Kidney (tissue), 14 donors: Measurements from ENCODE around the gene CENPN. TPM values are rescaled to one million over a fixed set of nuclear protein-coding genes. Genes with fewer than 3 reads are reported as not detected.

ENCODE experiments used
- DNase-seq, 5 donors: peaks; one replicate each; pipeline ENCODE4 v3.0.0-alpha.2; 2013 to 2020
- FAIRE-seq: peaks from 2 replicates; lab custom pipeline; 2012; peaks lifted over from hg19 to GRCh38; lab: Jason Lieb, UNC
- H3K27ac ChIP-seq, 2 donors: one replicate each; pipeline ENCODE4 v1.7.0; 2013; ENCODE audit warnings: low read depth in 2 of 2, low read length in 2 of 2, inconsistent platforms in 1 of 2
- H3K27me3 ChIP-seq: one replicate; pipeline ENCODE4 v1.7.1; 2013; ENCODE audit warnings: low read length, inconsistent platforms; ENCODE audit not compliant: control insufficient read depth, insufficient read depth
- H3K36me3 ChIP-seq, 3 donors: one replicate each; pipeline versions ENCODE4 v1.7.0 to v1.7.1; 2013; ENCODE audit warnings: low read length in 3 of 3, control low read depth in 1 of 3, inconsistent platforms in 1 of 3; ENCODE audit not compliant: insufficient read depth in 3 of 3, control insufficient read depth in 2 of 3
- H3K4me1 ChIP-seq, 3 donors: one replicate each; pipeline versions ENCODE4 v1.7.0 to v1.7.1; 2013; ENCODE audit warnings: low read length in 3 of 3, inconsistent platforms in 1 of 3, low read depth in 1 of 3; ENCODE audit not compliant: control insufficient read depth in 2 of 3, insufficient read depth in 2 of 3
- H3K4me3 ChIP-seq, 3 donors: one replicate each; pipeline versions ENCODE4 v1.7.0 to v1.8.1; 2013; ENCODE audit warnings: low read length in 3 of 3, control low read depth in 1 of 3, inconsistent platforms in 1 of 3
- H3K9ac ChIP-seq, 3 donors: one replicate each; pipeline versions ENCODE4 v1.7.0 to v1.7.1; 2013; ENCODE audit warnings: low read length in 3 of 3, control low read depth in 1 of 3, inconsistent platforms in 1 of 3
- H3K9me3 ChIP-seq, 3 donors: one replicate each; pipeline versions ENCODE4 v1.7.0 to v1.7.1; 2013; ENCODE audit warnings: low read length in 3 of 3, control low read depth in 1 of 3, inconsistent platforms in 1 of 3; ENCODE audit not compliant: control insufficient read depth in 2 of 3, insufficient read depth in 1 of 3
- CTCF ChIP-seq: IDR thresholded peaks from 3 replicates; pipeline ENCODE4 v1.5.1; 2012; ENCODE audit warnings: mild to moderate bottlenecking, moderate library complexity, borderline replicate concordance; ENCODE audit not compliant: insufficient read depth; ENCODE audit errors: extremely low read depth
- intact Hi-C: fragments of 100-400 bp; cut with DNase I; formaldehyde crosslinking; loops from one replicate; pipeline ENCODE4 v1.11.1; 2022
- polyA plus RNA-seq: library from polyadenylated mRNA; stranded (reverse); fragments of 350-450 nt; fragmentation: Illumina TruSeq; extraction: RNeasy Lipid Tissue Mini Kit (QIAGEN cat#74804); gene quantifications from one replicate; pipeline ENCODE4 v1.2.3, GENCODE V29; 2014; ENCODE audit warnings: low read depth, low replicate concordance; ENCODE audit not compliant: insufficient read depth
- total RNA-seq: library from RNA; stranded (reverse); fragmentation: NEBNext Ultra II Directional; extraction: Animal tissue kit (Norgen Biotek cat#: 25700); gene quantifications from one replicate; pipeline ENCODE4 v1.2.1, GENCODE V29; 2021
- donor health status: control.
- donor health status: control.
- donor health status: control.
- donor health status: control.
- donor health status: control.
- donor health status: DM: yes; HTN: yes; CAD: no.
- donor health status: Normal renal cell carcinoma (clear cell type).

CENPN gene
- total and polyA plus RNA-seq, 2 donors from 2014 or later = 2.0 to 4.1 TPM

DNA sequence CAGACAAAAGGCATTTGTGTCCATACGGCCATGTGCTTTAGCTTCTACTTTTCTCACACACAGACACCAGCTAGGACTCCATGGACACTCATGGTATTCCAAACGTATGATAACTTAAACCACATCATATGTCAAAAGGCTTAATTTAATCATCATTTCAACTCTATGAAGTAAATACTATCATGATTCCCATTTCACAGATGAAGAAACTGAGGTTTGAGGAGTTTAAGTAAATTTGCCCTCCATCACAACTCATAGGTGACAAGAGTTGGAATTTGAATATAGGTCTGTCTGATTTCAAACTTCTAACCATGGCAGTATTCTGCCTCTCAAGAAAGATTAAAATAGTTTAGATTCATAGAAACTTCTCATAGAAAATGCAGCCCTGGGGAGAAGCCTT lies 44.1 kb upstream of the CENPN start:
- TF ChIP-seq CTCF = no peak
- Histone ChIP-seq H3K4me3 (no peak overlapping the region), H3K27ac (no peak overlapping the region), H3K27me3 (no peaks in the 10 kb centered on the region), H3K36me3 (no peaks in the 10 kb centered on the region), H3K4me1 (no peaks in the 10 kb centered on the region), H3K9me3 (peaks cover 0 to 17% (median 0%) of the 10 kb centered on the region in 3 donors), H3K9ac (no peak overlapping the region)
- intact Hi-C loops = no loop called here
- FAIRE-seq (no peak), DNase-seq (no peak)

DNA sequence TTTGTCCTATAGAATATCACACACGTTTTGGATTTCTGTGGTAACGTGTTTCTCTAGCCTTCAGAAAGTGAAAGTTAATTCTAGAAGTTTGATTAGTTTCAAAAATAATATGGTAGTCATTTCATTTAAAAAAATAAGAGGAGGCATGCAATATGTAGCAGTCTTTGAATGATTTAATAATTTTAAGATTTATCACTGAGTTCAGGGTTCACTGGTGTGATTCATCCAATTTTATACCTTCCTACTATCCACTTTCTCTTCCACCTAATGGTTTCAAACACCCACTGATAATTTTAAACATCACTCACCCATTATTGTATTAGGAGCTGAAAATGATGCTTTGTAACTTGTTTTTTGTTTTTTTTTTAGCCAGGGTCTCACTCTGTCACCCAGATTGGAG lies 42.7 kb upstream of the CENPN start:
- H3K4me1 ChIP-seq = peaks cover 0 to 2% (median 0%) of the 10 kb centered on the region in 3 donors
- no peak overlapping the region for H3K9ac ChIP-seq
- DNase-seq (no peak), FAIRE-seq (no peak)
- H3K9me3 ChIP-seq = peaks cover 0 to 7% (median 0%) of the 10 kb centered on the region in 3 donors
- no peak for TF ChIP-seq CTCF
- H3K36me3 ChIP-seq = no peaks in the 10 kb centered on the region
- H3K27ac ChIP-seq = no peak overlapping the region
- intact Hi-C loops = no loop called here
- H3K4me3 ChIP-seq = no peak overlapping the region
- H3K27me3 ChIP-seq = no peaks in the 10 kb centered on the region

- H3K27me3 ChIP-seq = no peaks in the 10 kb centered on the region
- intact Hi-C loops = no loop called here
- FAIRE-seq = no peak
- DNase-seq = no peak
- H3K27ac ChIP-seq = no peak overlapping the region
- no peak overlapping the region for H3K4me3 ChIP-seq
- no peaks in the 10 kb centered on the region for H3K9me3 ChIP-seq
- TF ChIP-seq CTCF = no peak
- H3K9ac ChIP-seq = no peak overlapping the region
- peaks cover 0 to 2% (median 0%) of the 10 kb centered on the region in 3 donors for H3K4me1 ChIP-seq
- no peaks in the 10 kb centered on the region for H3K36me3 ChIP-seq
These were observed 40.4 kb upstream of the CENPN start for GRCh38 chr16:80966617-80967016.
